CD14-positive monocyte (primary cell): Measurements from ENCODE around the gene NADK. TPM values are rescaled to one million over a fixed set of nuclear protein-coding genes. Genes with fewer than 3 reads are reported as not detected.

Experiments
- DNase-seq, 3 donors: peaks; one replicate each; pipeline ENCODE4 v3.0.0-alpha.2; 2011 to 2022
- H2AFZ ChIP-seq: 2 replicates; pipeline ENCODE4 v1.6.0; 2012; ENCODE audit warnings: mild to moderate bottlenecking, low read depth, low read length, inconsistent platforms; ENCODE audit not compliant: insufficient read depth, poor library complexity, severe bottlenecking
- H3K27ac ChIP-seq, 2 donors: 1 replicate in 1 of 2; 2 replicates in 1 of 2; pipeline ENCODE4 v1.5.1; 2012 to 2013; ENCODE audit warnings: low read length in 2 of 2, control low read depth in 1 of 2, inconsistent platforms in 1 of 2, low read depth in 1 of 2, mild to moderate bottlenecking in 1 of 2
- H3K27me3 ChIP-seq, 2 donors: one replicate each; pipeline versions ENCODE4 v1.6.0 to v1.6.1; 2011 to 2013; ENCODE audit warnings: low read length in 2 of 2; ENCODE audit not compliant: control insufficient read depth in 2 of 2, insufficient read depth in 2 of 2
- H3K36me3 ChIP-seq, 2 donors: replicated peaks in 1 of 2; 1 replicate in 1 of 2; 2 replicates in 1 of 2; pipeline versions ENCODE4 v1.5.1 to v1.6.1; 2012 to 2013; ENCODE audit warnings: low read length in 2 of 2, control low read depth in 1 of 2, inconsistent platforms in 1 of 2, mild to moderate bottlenecking in 1 of 2; ENCODE audit not compliant: insufficient read depth in 2 of 2, control insufficient read depth in 1 of 2
- H3K4me1 ChIP-seq, 2 donors: 1 replicate in 1 of 2; 2 replicates in 1 of 2; pipeline versions ENCODE4 v1.5.1 to v1.6.1; 2012 to 2013; ENCODE audit warnings: low read length in 2 of 2, control low read depth in 1 of 2, inconsistent platforms in 1 of 2, mild to moderate bottlenecking in 1 of 2, moderate library complexity in 1 of 2; ENCODE audit not compliant: insufficient read depth in 2 of 2, control insufficient read depth in 1 of 2
- H3K4me2 ChIP-seq: replicated peaks from 2 replicates; pipeline ENCODE3; 2012; ENCODE audit warnings: low read length, moderate library complexity, mild to moderate bottlenecking; ENCODE audit not compliant: poor library complexity, severe bottlenecking; ENCODE audit errors: extremely low read depth
- H3K4me3 ChIP-seq, 3 experiments: fragments of 200-600 bp in 1 of 3; sonication (generic) in 1 of 3; replicated peaks in 1 of 3; 1 replicate in 2 of 3; 2 replicates in 1 of 3; pipeline ENCODE4 v1.5.1; 2011 to 2013; ENCODE audit warnings: low read length in 3 of 3, mild to moderate bottlenecking in 3 of 3, control low read depth in 2 of 3, low read depth in 2 of 3, inconsistent platforms in 1 of 3, moderate library complexity in 1 of 3
- H3K79me2 ChIP-seq: 2 replicates; pipeline ENCODE4 v1.6.0; 2012; ENCODE audit warnings: mild to moderate bottlenecking, control low read depth, inconsistent platforms, low read length, moderate library complexity; ENCODE audit not compliant: insufficient read depth
- H3K9ac ChIP-seq: 2 replicates; pipeline ENCODE4 v1.6.0; 2017; ENCODE audit warnings: low read length, mild to moderate bottlenecking; ENCODE audit not compliant: insufficient read depth, poor library complexity, severe bottlenecking
- H3K9me3 ChIP-seq, 2 donors: replicated peaks in 1 of 2; 1 replicate in 1 of 2; 2 replicates in 1 of 2; pipeline versions ENCODE4 v1.5.1 to v1.6.1; 2012 to 2013; ENCODE audit warnings: low read length in 2 of 2, control low read depth in 1 of 2; ENCODE audit not compliant: control insufficient read depth in 1 of 2, insufficient read depth in 1 of 2
- H4K20me1 ChIP-seq: 2 replicates; pipeline ENCODE4 v1.6.0; 2012; ENCODE audit warnings: mild to moderate bottlenecking, low read length, control low read depth, moderate library complexity; ENCODE audit not compliant: insufficient read depth
- H3K27ac Mint-ChIP-seq, 7 donors: one replicate each; pipeline ENCODE4 v1.8.0; 2020; ENCODE audit warnings: mild to moderate bottlenecking in 7 of 7, mixed read lengths in 7 of 7, moderate library complexity in 6 of 7, inconsistent platforms in 2 of 7
- H3K27me3 Mint-ChIP-seq, 3 donors: one replicate each; pipeline ENCODE4 v1.8.0; 2021 to 2022; ENCODE audit warnings: low read depth in 3 of 3, mild to moderate bottlenecking in 3 of 3, mixed read lengths in 3 of 3, moderate library complexity in 3 of 3, inconsistent platforms in 1 of 3
- H3K36me3 Mint-ChIP-seq, 2 donors: one replicate each; pipeline ENCODE4 v1.8.0; 2020; ENCODE audit warnings: mixed read lengths in 2 of 2, inconsistent platforms in 1 of 2, mild to moderate bottlenecking in 1 of 2
- H3K4me1 Mint-ChIP-seq: one replicate; pipeline ENCODE4 v1.8.0; 2020; ENCODE audit warnings: mild to moderate bottlenecking, mixed read lengths
- H3K4me3 Mint-ChIP-seq, 2 donors: one replicate each; pipeline ENCODE4 v1.8.0; 2020; ENCODE audit warnings: mild to moderate bottlenecking in 2 of 2, mixed read lengths in 2 of 2, moderate library complexity in 1 of 2
- H3K9me3 Mint-ChIP-seq, 7 donors: one replicate each; pipeline ENCODE4 v1.8.0; 2020 to 2022; ENCODE audit warnings: mixed read lengths in 7 of 7, mild to moderate bottlenecking in 6 of 7, moderate library complexity in 6 of 7, inconsistent platforms in 2 of 7
- WGBS: methylation state at CpG from one replicate; pipeline ENCODE4 v1.1.5; 2013; ENCODE audit warnings: missing lambda C conversion rate; ENCODE audit not compliant: insufficient coverage; 5-methylcytosine and 5-hydroxymethylcytosine counted together
- intact Hi-C, 2 donors: fragments of 100-400 bp; cut with micrococcal nuclease; formaldehyde crosslinking; loops; one replicate each; pipeline versions ENCODE4 v1.15.0 to v1.15.1; 2023
- polyA plus RNA-seq, 3 donors: library from polyadenylated mRNA; depleted of rRNA in 1 of 3; unstranded in 2 of 3; stranded (reverse) in 1 of 3; fragments of 300-500 nt in 2 of 3; fragments of >200 nt in 1 of 3; fragmentation: Illumina TruSeq in 2 of 3; gene quantifications; 1 replicate in 2 of 3; 2 replicates in 1 of 3; pipeline ENCODE4 v1.2.3, GENCODE V29; 2012 to 2021
- TF ChIP-seq, protein P1 (sequence below): fragments of 200-600 bp; IDR thresholded peaks from one replicate; pipeline ENCODE4 v1.8.0; 2022; ENCODE audit warnings: antibody characterized with exemption, mild to moderate bottlenecking

The NADK gene
- polyA plus RNA-seq, 3 donors: 175 to 425 (median 235) TPM

DNA sequence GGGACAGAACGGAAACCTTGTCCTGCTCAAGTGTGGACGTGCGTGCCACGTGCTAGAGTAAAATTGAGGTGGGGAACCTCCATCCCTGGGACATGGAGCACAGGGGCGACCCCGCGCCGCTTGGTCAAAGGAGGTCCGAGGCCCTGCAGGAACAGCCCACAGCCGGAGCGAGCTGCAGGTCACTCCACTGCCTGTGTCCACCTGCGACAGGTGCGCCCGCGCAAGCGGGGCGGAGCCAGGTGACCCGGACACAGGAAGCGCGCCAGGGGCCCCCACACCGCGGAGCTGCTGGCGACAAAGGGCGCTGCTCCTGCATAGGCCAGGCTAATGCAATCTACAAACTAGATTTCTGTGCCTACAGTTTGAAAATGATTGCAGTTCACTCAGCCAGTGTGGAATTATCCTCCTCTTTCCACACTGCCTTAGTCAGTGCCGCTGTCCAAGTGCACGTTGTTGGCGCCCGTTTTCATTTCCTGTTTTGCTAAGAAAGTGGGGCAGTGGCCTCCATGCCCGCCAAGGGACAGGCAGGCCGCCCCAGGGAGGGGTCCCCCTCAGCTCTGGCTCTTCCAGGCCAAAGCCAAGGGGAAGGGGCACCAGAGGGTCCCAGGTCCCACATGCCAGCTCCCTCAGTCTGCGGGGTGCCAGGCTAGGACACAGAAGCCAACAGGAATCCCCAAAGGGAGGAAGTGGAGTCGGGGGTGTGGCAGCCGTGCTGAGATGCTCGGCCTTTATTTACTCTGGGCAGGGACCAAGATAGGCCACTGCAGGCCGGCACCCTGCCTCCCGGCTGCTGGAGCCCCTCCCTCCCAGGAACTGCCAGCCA lies 4.3 kb upstream of the NADK start:
- TF ChIP-seq, protein P1, sequence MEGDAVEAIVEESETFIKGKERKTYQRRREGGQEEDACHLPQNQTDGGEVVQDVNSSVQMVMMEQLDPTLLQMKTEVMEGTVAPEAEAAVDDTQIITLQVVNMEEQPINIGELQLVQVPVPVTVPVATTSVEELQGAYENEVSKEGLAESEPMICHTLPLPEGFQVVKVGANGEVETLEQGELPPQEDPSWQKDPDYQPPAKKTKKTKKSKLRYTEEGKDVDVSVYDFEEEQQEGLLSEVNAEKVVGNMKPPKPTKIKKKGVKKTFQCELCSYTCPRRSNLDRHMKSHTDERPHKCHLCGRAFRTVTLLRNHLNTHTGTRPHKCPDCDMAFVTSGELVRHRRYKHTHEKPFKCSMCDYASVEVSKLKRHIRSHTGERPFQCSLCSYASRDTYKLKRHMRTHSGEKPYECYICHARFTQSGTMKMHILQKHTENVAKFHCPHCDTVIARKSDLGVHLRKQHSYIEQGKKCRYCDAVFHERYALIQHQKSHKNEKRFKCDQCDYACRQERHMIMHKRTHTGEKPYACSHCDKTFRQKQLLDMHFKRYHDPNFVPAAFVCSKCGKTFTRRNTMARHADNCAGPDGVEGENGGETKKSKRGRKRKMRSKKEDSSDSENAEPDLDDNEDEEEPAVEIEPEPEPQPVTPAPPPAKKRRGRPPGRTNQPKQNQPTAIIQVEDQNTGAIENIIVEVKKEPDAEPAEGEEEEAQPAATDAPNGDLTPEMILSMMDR: no peak
- H2AFZ ChIP-seq: peak overlapping the region; percentile 72
- H3K4me2 ChIP-seq: peak overlapping the region; percentile 92
- peaks cover 88% of the 10 kb centered on the region for H3K79me2 ChIP-seq
- H3K27ac ChIP-seq: peak overlapping the region; percentile 90 to 96
- peaks cover 69% of the 10 kb centered on the region for H4K20me1 ChIP-seq
- peak overlapping the region; percentile 73 for H3K9ac ChIP-seq
- no peaks in the 10 kb centered on the region for H3K27me3 ChIP-seq
- no peaks in the 10 kb centered on the region for H3K9me3 ChIP-seq
- DNase-seq: peak; percentile 71 to 81 (median 76)
- peak overlapping the region; percentile 9 to 99 (median 30) for H3K4me3 ChIP-seq
- Mint-ChIP-seq H3K9me3 (peaks cover 0 to 2% (median 0%) of the 10 kb centered on the region in 7 donors), H3K4me1 (peaks cover 41% of the 10 kb centered on the region), H3K36me3 (peaks cover 32 to 39% of the 10 kb centered on the region in 2 donors), H3K4me3 (peak overlapping the region; percentile 57 to 62), H3K27me3 (peaks cover 0 to 7% (median 0%) of the 10 kb centered on the region in 3 donors), H3K27ac (peak overlapping the region; percentile 87 to 99 (median 90))
- intact Hi-C loops: loop anchor here in 1 of 2 donors (5.0 kb wide), 3 partner anchors 110 to 475 kb away; partner anchors contain the start of genes ACAP3, GNB1 and PUSL1
- 3% methylated on average over 34 of the region's 36 CpGs for WGBS
- peaks cover 40 to 50% of the 10 kb centered on the region in 2 donors for H3K4me1 ChIP-seq
- H3K36me3 ChIP-seq: peaks cover 31 to 33% of the 10 kb centered on the region in 2 donors

DNA sequence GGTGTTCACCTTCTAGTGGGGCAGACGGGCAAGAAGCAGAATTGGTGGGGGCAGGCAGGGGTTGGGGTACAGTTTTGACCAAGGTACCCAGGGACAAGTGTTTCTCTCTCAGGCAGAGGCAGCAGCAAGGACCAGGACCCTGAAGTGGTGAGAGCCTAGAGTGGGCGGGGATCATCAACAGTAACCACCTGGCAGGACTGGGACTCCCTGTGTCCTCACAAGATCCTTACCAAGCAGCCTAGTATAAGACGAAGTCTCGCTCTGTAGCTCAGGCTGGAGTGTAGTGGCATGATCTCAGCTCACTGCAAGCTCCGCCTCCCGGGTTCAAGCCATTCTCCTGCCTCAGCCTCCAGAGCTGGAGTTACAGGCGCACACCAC lies 3.2 kb upstream of the NADK start:
- peak overlapping the region; percentile 92 for H3K4me2 ChIP-seq
- peak overlapping the region; percentile 90 for H3K9ac ChIP-seq
- peak overlapping the region; percentile 56 to 60 for H3K4me3 Mint-ChIP-seq
- no peak for DNase-seq
- H3K27me3 Mint-ChIP-seq: peaks cover 0 to 7% (median 0%) of the 10 kb centered on the region in 3 donors
- intact Hi-C loops: loop anchor here in 1 of 2 donors (2.0 to 5.0 kb wide), 4 partner anchors 17 to 474 kb away; partner anchors contain the start of genes ACAP3, GNB1 and PUSL1
- peaks cover 0 to 2% (median 0%) of the 10 kb centered on the region in 7 donors for H3K9me3 Mint-ChIP-seq
- H3K27ac ChIP-seq: peak overlapping the region; percentile 90 to 96
- H3K4me1 Mint-ChIP-seq: peaks cover 52% of the 10 kb centered on the region
- H3K79me2 ChIP-seq: peaks cover 88% of the 10 kb centered on the region
- no peaks in the 10 kb centered on the region for H3K9me3 ChIP-seq
- TF ChIP-seq, protein P1: no peak
- peaks cover 20 to 22% of the 10 kb centered on the region in 2 donors for H3K36me3 ChIP-seq
- peak overlapping the region in 1 of 3 experiments; percentile 99 for H3K4me3 ChIP-seq
- peaks cover 51 to 61% of the 10 kb centered on the region in 2 donors for H3K4me1 ChIP-seq
- no peaks in the 10 kb centered on the region for H3K27me3 ChIP-seq
- no peak overlapping the region for H2AFZ ChIP-seq
- H3K36me3 Mint-ChIP-seq: peaks cover 26 to 36% of the 10 kb centered on the region in 2 donors
- H4K20me1 ChIP-seq: peaks cover 69% of the 10 kb centered on the region
- H3K27ac Mint-ChIP-seq: peak overlapping the region; percentile 99 to 100 (median 100)
- WGBS: 75% methylated on average over 7 of the region's 7 CpGs
